ENCODE measurements around the gene SIX4. TPM values are rescaled to one million over a fixed set of nuclear protein-coding genes. Genes with fewer than 3 reads are reported as not detected.

SIX4 gene
- total and polyA plus RNA-seq, 10 of the 15 experiments (the other 5 are each of a cell fraction or from before 2014, with no cell fraction given) = 0.04 to 0.26 (median 0.06) TPM; not detected in 5

- DNase-seq (ENCODE audit: low read depth, low spot score) (no peak), FAIRE-seq (no peak), ATAC-seq (no peak)
- no peak overlapping the region for H3K9ac ChIP-seq (ENCODE audit: control insufficient read depth, insufficient read depth, low read length)
- in situ Hi-C loops (cut with MboI) = no loop called here
- POLR2A ChIA-PET = no interaction called here
- H3K4me3 ChIP-seq = no peak overlapping the region
- RAD21 ChIA-PET (ENCODE audit: unreplicated experiment) = no interaction called here
- intact Hi-C loops (cut with micrococcal nuclease; ENCODE audit: unreplicated experiment) = no loop called here
- CTCF ChIA-PET = no interaction called here
- SMC1A ChIA-PET (ENCODE audit: uncharacterized antibody, unreplicated experiment) = no interaction called here
- no TSS peak for BruUV-seq (replicated peaks)
- no peaks in the 10 kb centered on the region for H3K27me3 ChIP-seq (replicated peaks in 1 of 2; ENCODE audit: control insufficient read depth in 2 of 2, insufficient read depth in 2 of 2, low read length in 1 of 2)
- no peak for TF ChIP-seq POLR2AphosphoS5 (IDR thresholded peaks at IDR 0.05; ENCODE audit: low read length)
- no peak for TF ChIP-seq TARDBP (IDR thresholded peaks at IDR 0.05; ENCODE audit: borderline replicate concordance)
- no peak overlapping the region for H3K4me2 ChIP-seq (ENCODE audit: control insufficient read depth, insufficient read depth)
- no peak overlapping the region for H3K27ac ChIP-seq (ENCODE audit: control insufficient read depth, insufficient read depth)
- H3K4me1 ChIP-seq (ENCODE audit: control insufficient read depth, insufficient read depth, low read length) = no peaks in the 10 kb centered on the region
- H2AFZ ChIP-seq (ENCODE audit: control insufficient read depth, low read depth, low read length) = no peak overlapping the region
- H3K36me3 ChIP-seq (ENCODE audit: control insufficient read depth in 2 of 2, insufficient read depth in 2 of 2, low read length in 1 of 2) = no peaks in the 10 kb centered on the region
- H3K9me3 ChIP-seq (replicated peaks; ENCODE audit: control insufficient read depth, insufficient read depth, low read length) = no peaks in the 10 kb centered on the region
- no peaks in the 10 kb centered on the region for H3K79me2 ChIP-seq (ENCODE audit: control insufficient read depth, insufficient read depth, low read length)
- H4K20me1 ChIP-seq (ENCODE audit: control insufficient read depth, insufficient read depth) = no peaks in the 10 kb centered on the region
- 43% methylated on average over 3 of the region's 3 CpGs for WGBS (ENCODE audit: insufficient coverage, insufficient replicate concordance, low lambda C conversion rate, missing lambda C conversion rate)
Observed at GRCh38 chr14:60670989-60671388, 53.2 kb downstream of the SIX4 start.

GRCh38 chr14:60668431-60669112, 55.6 kb downstream of the SIX4 start:
- RAD21 ChIA-PET (ENCODE audit: unreplicated experiment) = no interaction called here
- Histone ChIP-seq H3K36me3 (ENCODE audit: control insufficient read depth in 2 of 2, insufficient read depth in 2 of 2, low read length in 1 of 2) (no peaks in the 10 kb centered on the region), H3K27me3 (replicated peaks in 1 of 2; ENCODE audit: control insufficient read depth in 2 of 2, insufficient read depth in 2 of 2, low read length in 1 of 2) (no peaks in the 10 kb centered on the region), H2AFZ (ENCODE audit: control insufficient read depth, low read depth, low read length) (no peak overlapping the region), H4K20me1 (ENCODE audit: control insufficient read depth, insufficient read depth) (no peaks in the 10 kb centered on the region), H3K9ac (ENCODE audit: control insufficient read depth, insufficient read depth, low read length) (no peak overlapping the region), H3K4me3 (no peak overlapping the region), H3K4me2 (ENCODE audit: control insufficient read depth, insufficient read depth) (no peak overlapping the region), H3K9me3 (replicated peaks; ENCODE audit: control insufficient read depth, insufficient read depth, low read length) (no peaks in the 10 kb centered on the region), H3K79me2 (ENCODE audit: control insufficient read depth, insufficient read depth, low read length) (no peaks in the 10 kb centered on the region), H3K27ac (ENCODE audit: control insufficient read depth, insufficient read depth) (no peak overlapping the region), H3K4me1 (ENCODE audit: control insufficient read depth, insufficient read depth, low read length) (no peaks in the 10 kb centered on the region)
- BruUV-seq (replicated peaks) = no TSS peak
- 38% methylated on average over 5 of the region's 5 CpGs for WGBS (ENCODE audit: insufficient coverage, insufficient replicate concordance, low lambda C conversion rate, missing lambda C conversion rate)
- CTCF ChIA-PET = no interaction called here
- intact Hi-C loops (cut with micrococcal nuclease; ENCODE audit: unreplicated experiment) = no loop called here
- in situ Hi-C loops (cut with MboI) = no loop called here
- ATAC-seq = no peak
- POLR2A ChIA-PET = no interaction called here
- SMC1A ChIA-PET (ENCODE audit: uncharacterized antibody, unreplicated experiment) = no interaction called here
- FAIRE-seq = no peak
- TF ChIP-seq ZNF687 (IDR thresholded peaks at IDR 0.05) = no peak
- no peak for TF ChIP-seq ZBTB40 (IDR thresholded peaks at IDR 0.05; ENCODE audit: borderline replicate concordance)
- no peak for TF ChIP-seq ZBED1 (IDR thresholded peaks at IDR 0.05; ENCODE audit: borderline replicate concordance)
- TF ChIP-seq GABPA (IDR thresholded peaks at IDR 0.05; ENCODE audit: low read depth) = no peak
- no peak for TF ChIP-seq CBX3 (IDR thresholded peaks at IDR 0.05; ENCODE audit: borderline replicate concordance, low read depth)
- no peak for TF ChIP-seq IKZF1 (conservative IDR thresholded peaks at IDR 0.05)
- DNase-seq (ENCODE audit: low read depth, low spot score) = no peak

Data from GM12878 (cell line).